Measurements from ENCODE around the gene MAPK8IP3. TPM values are rescaled to one million over a fixed set of nuclear protein-coding genes. Genes with fewer than 3 reads are reported as not detected.

Gene MAPK8IP3
- total RNA-seq, 1 donor from 2014 or later = 147 TPM

DNA sequence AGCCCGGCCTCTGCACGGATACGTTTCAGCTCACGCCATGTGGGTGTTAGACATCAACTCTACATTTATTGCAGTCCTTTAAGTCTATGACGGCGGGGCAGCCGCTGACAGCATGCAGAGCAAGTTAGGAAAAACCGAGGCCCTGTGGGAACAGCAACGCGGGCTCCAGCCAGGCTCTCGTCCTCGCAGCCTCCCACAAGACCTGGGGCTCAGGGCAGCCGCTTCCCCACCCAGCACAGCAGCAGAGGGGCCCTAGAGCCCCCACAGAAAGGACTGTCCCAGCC, 70.6 kb downstream of the MAPK8IP3 start:
- H3K27me3 Mint-ChIP-seq (ENCODE audit: unreplicated experiment) = peaks cover 7% of the 10 kb centered on the region
- H3K36me3 Mint-ChIP-seq (ENCODE audit: low read depth, unreplicated experiment) = no peaks in the 10 kb centered on the region
- no peaks in the 10 kb centered on the region for H3K9me3 Mint-ChIP-seq (ENCODE audit: unreplicated experiment)
- no peak for DNase-seq (ENCODE audit: low spot score)
- H3K4me1 Mint-ChIP-seq (ENCODE audit: unreplicated experiment) = peaks cover 16% of the 10 kb centered on the region
- H3K4me3 Mint-ChIP-seq (ENCODE audit: unreplicated experiment) = no peak overlapping the region
- H3K27ac Mint-ChIP-seq (ENCODE audit: unreplicated experiment) = no peak overlapping the region
- TF ChIP-seq, protein P1, sequence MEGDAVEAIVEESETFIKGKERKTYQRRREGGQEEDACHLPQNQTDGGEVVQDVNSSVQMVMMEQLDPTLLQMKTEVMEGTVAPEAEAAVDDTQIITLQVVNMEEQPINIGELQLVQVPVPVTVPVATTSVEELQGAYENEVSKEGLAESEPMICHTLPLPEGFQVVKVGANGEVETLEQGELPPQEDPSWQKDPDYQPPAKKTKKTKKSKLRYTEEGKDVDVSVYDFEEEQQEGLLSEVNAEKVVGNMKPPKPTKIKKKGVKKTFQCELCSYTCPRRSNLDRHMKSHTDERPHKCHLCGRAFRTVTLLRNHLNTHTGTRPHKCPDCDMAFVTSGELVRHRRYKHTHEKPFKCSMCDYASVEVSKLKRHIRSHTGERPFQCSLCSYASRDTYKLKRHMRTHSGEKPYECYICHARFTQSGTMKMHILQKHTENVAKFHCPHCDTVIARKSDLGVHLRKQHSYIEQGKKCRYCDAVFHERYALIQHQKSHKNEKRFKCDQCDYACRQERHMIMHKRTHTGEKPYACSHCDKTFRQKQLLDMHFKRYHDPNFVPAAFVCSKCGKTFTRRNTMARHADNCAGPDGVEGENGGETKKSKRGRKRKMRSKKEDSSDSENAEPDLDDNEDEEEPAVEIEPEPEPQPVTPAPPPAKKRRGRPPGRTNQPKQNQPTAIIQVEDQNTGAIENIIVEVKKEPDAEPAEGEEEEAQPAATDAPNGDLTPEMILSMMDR (IDR thresholded peaks at IDR 0.05; ENCODE audit: unreplicated experiment) = no peak

- H3K27ac Mint-ChIP-seq (ENCODE audit: unreplicated experiment) = no peak overlapping the region
- H3K27me3 Mint-ChIP-seq (ENCODE audit: unreplicated experiment) = peaks cover 8% of the 10 kb centered on the region
- TF ChIP-seq, protein P1 (IDR thresholded peaks at IDR 0.05; ENCODE audit: unreplicated experiment) = no peak
Measured at GRCh38 chr16:1776991-1777374, 71.0 kb downstream of the MAPK8IP3 start.

GRCh38 chr16:1777375-1778199, 71.6 kb downstream of the MAPK8IP3 start:
- Mint-ChIP-seq H3K36me3 (ENCODE audit: low read depth, unreplicated experiment) (no peaks in the 10 kb centered on the region), H3K27me3 (ENCODE audit: unreplicated experiment) (peaks cover 4% of the 10 kb centered on the region), H3K27ac (ENCODE audit: unreplicated experiment) (no peak overlapping the region), H3K4me1 (ENCODE audit: unreplicated experiment) (peaks cover 12% of the 10 kb centered on the region), H3K9me3 (ENCODE audit: unreplicated experiment) (no peaks in the 10 kb centered on the region), H3K4me3 (ENCODE audit: unreplicated experiment) (no peak overlapping the region)
- TF ChIP-seq, protein P1 (IDR thresholded peaks at IDR 0.05; ENCODE audit: unreplicated experiment) = no peak
- DNase-seq (ENCODE audit: low spot score) = no peak

More at GRCh38 chr16:1776991-1777374, 71.0 kb downstream of the MAPK8IP3 start:
- no peaks in the 10 kb centered on the region for H3K36me3 Mint-ChIP-seq (ENCODE audit: low read depth, unreplicated experiment)
- H3K4me1 Mint-ChIP-seq (ENCODE audit: unreplicated experiment) = peaks cover 16% of the 10 kb centered on the region
- no peaks in the 10 kb centered on the region for H3K9me3 Mint-ChIP-seq (ENCODE audit: unreplicated experiment)
- no peak for DNase-seq (ENCODE audit: low spot score)
- H3K4me3 Mint-ChIP-seq (ENCODE audit: unreplicated experiment) = no peak overlapping the region

GRCh38 chr16:1778200-1779179, 72.5 kb downstream of the MAPK8IP3 start:
- peak overlapping the region; percentile 78 for H3K27ac Mint-ChIP-seq (ENCODE audit: unreplicated experiment)
- TF ChIP-seq, protein P1 (IDR thresholded peaks at IDR 0.05; ENCODE audit: unreplicated experiment) = no peak
- DNase-seq (ENCODE audit: low spot score) = no peak
- H3K4me3 Mint-ChIP-seq (ENCODE audit: unreplicated experiment) = no peak overlapping the region
- no peaks in the 10 kb centered on the region for H3K36me3 Mint-ChIP-seq (ENCODE audit: low read depth, unreplicated experiment)
- no peaks in the 10 kb centered on the region for H3K9me3 Mint-ChIP-seq (ENCODE audit: unreplicated experiment)
- H3K27me3 Mint-ChIP-seq (ENCODE audit: unreplicated experiment) = peaks cover 6% of the 10 kb centered on the region
- peaks cover 16% of the 10 kb centered on the region for H3K4me1 Mint-ChIP-seq (ENCODE audit: unreplicated experiment)

Data from endothelial cell (in vitro differentiated cells).